Measurements from ENCODE around the gene DGKG. TPM values are rescaled to one million over a fixed set of nuclear protein-coding genes. Genes with fewer than 3 reads are reported as not detected.
A peak's percentile ranks its signal among the peaks of the same experiment; 100 is the strongest.

The DGKG gene
- polyA plus RNA-seq, 3 donors = 4.2 to 9.2 (median 4.3) TPM

GRCh38 chr3:186241910-186242821 lies 119.9 kb downstream of the DGKG start:
- peak overlapping the region; percentile 24 to 46 for H3K4me3 Mint-ChIP-seq
- no peaks in the 10 kb centered on the region for H3K27me3 ChIP-seq (ENCODE audit: control insufficient read depth in 2 of 2, insufficient read depth in 2 of 2, low read length in 2 of 2)
- H3K4me1 Mint-ChIP-seq = peaks cover 11% of the 10 kb centered on the region
- no peaks in the 10 kb centered on the region for H3K9me3 ChIP-seq (replicated peaks in 1 of 2; ENCODE audit: control insufficient read depth in 1 of 2, insufficient read depth in 1 of 2, low read length in 2 of 2)
- TF ChIP-seq, protein P1, sequence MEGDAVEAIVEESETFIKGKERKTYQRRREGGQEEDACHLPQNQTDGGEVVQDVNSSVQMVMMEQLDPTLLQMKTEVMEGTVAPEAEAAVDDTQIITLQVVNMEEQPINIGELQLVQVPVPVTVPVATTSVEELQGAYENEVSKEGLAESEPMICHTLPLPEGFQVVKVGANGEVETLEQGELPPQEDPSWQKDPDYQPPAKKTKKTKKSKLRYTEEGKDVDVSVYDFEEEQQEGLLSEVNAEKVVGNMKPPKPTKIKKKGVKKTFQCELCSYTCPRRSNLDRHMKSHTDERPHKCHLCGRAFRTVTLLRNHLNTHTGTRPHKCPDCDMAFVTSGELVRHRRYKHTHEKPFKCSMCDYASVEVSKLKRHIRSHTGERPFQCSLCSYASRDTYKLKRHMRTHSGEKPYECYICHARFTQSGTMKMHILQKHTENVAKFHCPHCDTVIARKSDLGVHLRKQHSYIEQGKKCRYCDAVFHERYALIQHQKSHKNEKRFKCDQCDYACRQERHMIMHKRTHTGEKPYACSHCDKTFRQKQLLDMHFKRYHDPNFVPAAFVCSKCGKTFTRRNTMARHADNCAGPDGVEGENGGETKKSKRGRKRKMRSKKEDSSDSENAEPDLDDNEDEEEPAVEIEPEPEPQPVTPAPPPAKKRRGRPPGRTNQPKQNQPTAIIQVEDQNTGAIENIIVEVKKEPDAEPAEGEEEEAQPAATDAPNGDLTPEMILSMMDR (IDR thresholded peaks at IDR 0.05) = peak; percentile 13
- H4K20me1 ChIP-seq (ENCODE audit: insufficient read depth, low read length) = no peaks in the 10 kb centered on the region
- H3K9me3 Mint-ChIP-seq = no peaks in the 10 kb centered on the region
- H3K36me3 Mint-ChIP-seq = peaks cover 79 to 97% of the 10 kb centered on the region in 2 donors
- no peaks in the 10 kb centered on the region for H3K27me3 Mint-ChIP-seq (ENCODE audit: low read depth in 3 of 3)
- H3K4me1 ChIP-seq (ENCODE audit: control insufficient read depth in 1 of 2, insufficient read depth in 2 of 2, low read length in 2 of 2) = peaks cover 3 to 7% of the 10 kb centered on the region in 2 donors
- intact Hi-C loops (cut with micrococcal nuclease) = loop anchor here in 1 of 2 donors (5.0 kb wide), 1 partner anchor 260 kb away; no protein-coding TSS in a partner anchor
- peak overlapping the region in 4 of 7 donors; percentile 24 to 83 (median 46) for H3K27ac Mint-ChIP-seq
- peaks cover 75 to 95% of the 10 kb centered on the region in 2 donors for H3K36me3 ChIP-seq (replicated peaks in 1 of 2; ENCODE audit: control insufficient read depth in 1 of 2, insufficient read depth in 2 of 2, low read length in 2 of 2)
- DNase-seq = peak; percentile 44 to 73 (median 57)
- 24% methylated on average over 18 of the region's 21 CpGs for WGBS (ENCODE audit: insufficient coverage)
- H3K79me2 ChIP-seq (ENCODE audit: insufficient read depth, low read length) = no peaks in the 10 kb centered on the region
- H3K4me2 ChIP-seq (replicated peaks; ENCODE audit: extremely low read depth, low read length, poor library complexity, severe bottlenecking) = peak overlapping the region; percentile 46
- H3K4me3 ChIP-seq (replicated peaks in 1 of 3; ENCODE audit: low read depth in 2 of 3, low read length in 3 of 3) = peak overlapping the region in 1 of 3 experiments; percentile 61
- H2AFZ ChIP-seq (ENCODE audit: insufficient read depth, low read depth, low read length, poor library complexity, severe bottlenecking) = peak overlapping the region; percentile 14
- H3K27ac ChIP-seq (ENCODE audit: low read depth in 1 of 2, low read length in 2 of 2) = peak overlapping the region in 1 of 2 donors; percentile 32
- H3K9ac ChIP-seq (ENCODE audit: insufficient read depth, low read length, poor library complexity, severe bottlenecking) = peak overlapping the region; percentile 29

DNA sequence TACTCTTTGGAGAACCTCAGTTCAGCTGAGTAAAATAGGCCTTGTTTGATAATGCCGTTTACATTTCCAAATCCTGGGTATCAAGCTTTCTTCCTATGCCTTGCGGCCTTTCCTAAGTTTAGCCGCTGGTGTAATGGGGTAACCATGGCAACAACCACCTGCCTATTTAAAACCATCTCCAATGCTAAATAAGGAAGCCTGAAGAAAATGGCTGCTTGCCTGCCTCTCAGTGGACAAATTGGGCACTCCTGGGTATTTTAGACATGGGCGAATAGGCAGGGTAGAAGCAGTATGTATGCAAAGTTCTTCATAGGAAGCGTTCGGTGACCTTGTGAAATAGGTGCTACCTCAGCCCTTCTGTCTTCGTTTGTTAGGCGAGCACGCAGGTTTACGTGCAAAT lies 122.7 kb downstream of the DGKG start:
- Histone ChIP-seq H3K4me2 (replicated peaks; ENCODE audit: extremely low read depth, low read length, poor library complexity, severe bottlenecking) (no peak overlapping the region), H3K9ac (ENCODE audit: insufficient read depth, low read length, poor library complexity, severe bottlenecking) (no peak overlapping the region), H3K27me3 (ENCODE audit: control insufficient read depth in 2 of 2, insufficient read depth in 2 of 2, low read length in 2 of 2) (no peaks in the 10 kb centered on the region), H3K27ac (ENCODE audit: low read depth in 1 of 2, low read length in 2 of 2) (no peak overlapping the region), H3K4me1 (ENCODE audit: control insufficient read depth in 1 of 2, insufficient read depth in 2 of 2, low read length in 2 of 2) (peaks cover 3 to 7% of the 10 kb centered on the region in 2 donors), H2AFZ (ENCODE audit: insufficient read depth, low read depth, low read length, poor library complexity, severe bottlenecking) (no peak overlapping the region), H4K20me1 (ENCODE audit: insufficient read depth, low read length) (no peaks in the 10 kb centered on the region), H3K9me3 (replicated peaks in 1 of 2; ENCODE audit: control insufficient read depth in 1 of 2, insufficient read depth in 1 of 2, low read length in 2 of 2) (no peaks in the 10 kb centered on the region), H3K79me2 (ENCODE audit: insufficient read depth, low read length) (no peaks in the 10 kb centered on the region), H3K4me3 (replicated peaks in 1 of 3; ENCODE audit: low read depth in 2 of 3, low read length in 3 of 3) (no peak overlapping the region), H3K36me3 (replicated peaks in 1 of 2; ENCODE audit: control insufficient read depth in 1 of 2, insufficient read depth in 2 of 2, low read length in 2 of 2) (peaks cover 76 to 98% of the 10 kb centered on the region in 2 donors)
- intact Hi-C loops (cut with micrococcal nuclease) = no loop called here
- Mint-ChIP-seq H3K27ac (no peak overlapping the region), H3K4me1 (peaks cover 11% of the 10 kb centered on the region), H3K9me3 (no peaks in the 10 kb centered on the region), H3K4me3 (no peak overlapping the region), H3K36me3 (peaks cover 80 to 88% of the 10 kb centered on the region in 2 donors), H3K27me3 (ENCODE audit: low read depth in 3 of 3) (no peaks in the 10 kb centered on the region)
- WGBS (ENCODE audit: insufficient coverage) = 97% methylated on average over 6 of the region's 10 CpGs
- TF ChIP-seq, protein P1 (IDR thresholded peaks at IDR 0.05) = no peak
- no peak for DNase-seq
